Measurements from ENCODE around the gene TMEM156.
"Not testable (repeated sequence)": the region's sequence is repeated elsewhere in the genome, so short reads cannot be mapped to it uniquely, and the experiment has no call there.

The TMEM156 gene

GRCh38 chr4:38988353-38988752, 43.9 kb downstream of the TMEM156 start:
- DNase-seq, result not testable (repeated sequence)

GRCh38 chr4:38987491-38987890, 44.7 kb downstream of the TMEM156 start:
- no peak for DNase-seq

- DNase-seq, result no peak
Measured at GRCh38 chr4:38985410-38986100, 46.7 kb downstream of the TMEM156 start.

GRCh38 chr4:38983787-38984598, 48.2 kb downstream of the TMEM156 start:
- DNase-seq, result no peak

GRCh38 chr4:38983291-38983690, 48.9 kb downstream of the TMEM156 start:
- DNase-seq, result no peak

GRCh38 chr4:38982361-38983095, 49.7 kb downstream of the TMEM156 start:
- no peak for DNase-seq

GRCh38 chr4:38980903-38981676, 51.1 kb downstream of the TMEM156 start:
- DNase-seq, result no peak

- DNase-seq, result no peak
Measured at GRCh38 chr4:38979511-38980230, 52.5 kb downstream of the TMEM156 start.

GRCh38 chr4:38979081-38979480, 53.1 kb downstream of the TMEM156 start:
- no peak for DNase-seq

- DNase-seq, result no peak
Measured at GRCh38 chr4:38976308-38976707, 55.9 kb downstream of the TMEM156 start.

- no peak for DNase-seq
Measured at GRCh38 chr4:38968668-38969067, 63.5 kb downstream of the TMEM156 start.

- no peak for DNase-seq
Measured at GRCh38 chr4:38967260-38968095, 64.7 kb downstream of the TMEM156 start.

GRCh38 chr4:38965866-38966265, 66.3 kb downstream of the TMEM156 start:
- no peak for DNase-seq

GRCh38 chr4:38964942-38965775, 67.0 kb downstream of the TMEM156 start:
- no peak for DNase-seq

- DNase-seq, result not testable (repeated sequence)
Measured at GRCh38 chr4:38959248-38959647, 73.0 kb downstream of the TMEM156 start.

- no peak for DNase-seq
Measured at GRCh38 chr4:38958453-38959190, 73.6 kb downstream of the TMEM156 start.

GRCh38 chr4:38957893-38958292, 74.3 kb downstream of the TMEM156 start:
- no peak for DNase-seq

GRCh38 chr4:38957261-38957815, 74.9 kb downstream of the TMEM156 start:
- no peak for DNase-seq

- no peak for DNase-seq
Measured at GRCh38 chr4:38955957-38956356, 76.3 kb downstream of the TMEM156 start.

Data from NCI-H2029 (cell line).